Kidney (tissue), 14 donors: Measurements from ENCODE around the gene HOXA13. TPM values are rescaled to one million over a fixed set of nuclear protein-coding genes. Genes with fewer than 3 reads are reported as not detected.

Experiments
- DNase-seq, 5 donors: peaks; one replicate each; pipeline ENCODE4 v3.0.0-alpha.2; 2013 to 2020
- FAIRE-seq: peaks from 2 replicates; lab custom pipeline; 2012; peaks lifted over from hg19 to GRCh38; lab: Jason Lieb, UNC
- H3K27ac ChIP-seq, 2 donors: one replicate each; pipeline ENCODE4 v1.7.0; 2013; ENCODE audit warnings: low read depth in 2 of 2, low read length in 2 of 2, inconsistent platforms in 1 of 2
- H3K27me3 ChIP-seq: one replicate; pipeline ENCODE4 v1.7.1; 2013; ENCODE audit warnings: low read length, inconsistent platforms; ENCODE audit not compliant: control insufficient read depth, insufficient read depth
- H3K36me3 ChIP-seq, 3 donors: one replicate each; pipeline versions ENCODE4 v1.7.0 to v1.7.1; 2013; ENCODE audit warnings: low read length in 3 of 3, control low read depth in 1 of 3, inconsistent platforms in 1 of 3; ENCODE audit not compliant: insufficient read depth in 3 of 3, control insufficient read depth in 2 of 3
- H3K4me1 ChIP-seq, 3 donors: one replicate each; pipeline versions ENCODE4 v1.7.0 to v1.7.1; 2013; ENCODE audit warnings: low read length in 3 of 3, inconsistent platforms in 1 of 3, low read depth in 1 of 3; ENCODE audit not compliant: control insufficient read depth in 2 of 3, insufficient read depth in 2 of 3
- H3K4me3 ChIP-seq, 3 donors: one replicate each; pipeline versions ENCODE4 v1.7.0 to v1.8.1; 2013; ENCODE audit warnings: low read length in 3 of 3, control low read depth in 1 of 3, inconsistent platforms in 1 of 3
- H3K9ac ChIP-seq, 3 donors: one replicate each; pipeline versions ENCODE4 v1.7.0 to v1.7.1; 2013; ENCODE audit warnings: low read length in 3 of 3, control low read depth in 1 of 3, inconsistent platforms in 1 of 3
- H3K9me3 ChIP-seq, 3 donors: one replicate each; pipeline versions ENCODE4 v1.7.0 to v1.7.1; 2013; ENCODE audit warnings: low read length in 3 of 3, control low read depth in 1 of 3, inconsistent platforms in 1 of 3; ENCODE audit not compliant: control insufficient read depth in 2 of 3, insufficient read depth in 1 of 3
- intact Hi-C: fragments of 100-400 bp; cut with DNase I; formaldehyde crosslinking; loops from one replicate; pipeline ENCODE4 v1.11.1; 2022
- microRNA-seq: library from miRNA; unstranded; fragments of <30 nt; microRNA quantifications from one replicate; pipeline ENCODE4 v1.2.0, GENCODE V29; 2020
- polyA plus RNA-seq: library from polyadenylated mRNA; stranded (reverse); fragments of 350-450 nt; fragmentation: Illumina TruSeq; extraction: RNeasy Lipid Tissue Mini Kit (QIAGEN cat#74804); gene quantifications from one replicate; pipeline ENCODE4 v1.2.3, GENCODE V29; 2014; ENCODE audit warnings: low read depth, low replicate concordance; ENCODE audit not compliant: insufficient read depth
- total RNA-seq: library from RNA; stranded (reverse); fragmentation: NEBNext Ultra II Directional; extraction: Animal tissue kit (Norgen Biotek cat#: 25700); gene quantifications from one replicate; pipeline ENCODE4 v1.2.1, GENCODE V29; 2021
- TF ChIP-seq, protein P1 (sequence below): IDR thresholded peaks from 3 replicates; pipeline ENCODE4 v1.5.1; 2012; ENCODE audit warnings: mild to moderate bottlenecking, moderate library complexity, borderline replicate concordance; ENCODE audit not compliant: insufficient read depth; ENCODE audit errors: extremely low read depth
- donor health status: control.
- donor health status: control.
- donor health status: control.
- donor health status: control.
- donor health status: control.
- donor health status: DM: yes; HTN: yes; CAD: no.
- donor health status: Normal renal cell carcinoma (clear cell type).

Gene HOXA13
- total and polyA plus RNA-seq, 2 donors from 2014 or later = 0.17 to 0.44 TPM

DNA sequence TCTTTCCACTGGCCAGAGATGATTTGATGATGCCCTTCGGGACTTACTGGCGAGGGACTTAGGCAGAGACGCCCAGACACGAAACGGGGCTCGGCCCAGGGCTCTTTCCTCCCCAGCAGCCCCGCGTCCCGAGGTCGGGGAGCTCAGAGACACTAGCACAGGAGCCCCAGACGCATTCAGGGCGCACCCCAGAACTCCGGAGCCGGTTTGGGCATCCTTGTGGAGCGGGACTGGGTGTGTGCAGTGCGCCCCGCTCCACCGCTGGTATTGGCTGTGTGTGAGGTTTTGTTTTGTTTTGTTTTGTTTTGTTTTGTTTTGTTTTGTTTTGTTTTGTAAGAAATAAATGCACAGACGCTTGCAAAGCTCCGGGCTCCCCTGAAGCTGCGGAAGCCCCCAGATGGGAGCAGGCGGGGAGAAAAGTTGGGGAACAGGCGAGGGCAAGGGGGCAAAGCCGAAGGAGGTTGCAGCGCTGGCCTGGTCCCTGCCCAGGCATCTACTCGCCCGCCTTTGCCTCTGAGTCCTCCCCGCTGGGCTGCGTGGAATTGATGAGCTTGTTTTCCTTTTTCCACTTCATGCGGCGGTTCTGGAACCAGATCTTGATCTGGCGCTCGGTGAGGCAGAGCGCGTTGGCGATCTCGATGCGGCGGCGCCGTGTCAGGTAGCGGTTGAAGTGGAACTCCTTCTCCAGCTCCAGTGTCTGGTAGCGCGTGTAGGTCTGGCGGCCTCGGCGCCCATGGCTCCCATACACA lies 54.6 kb downstream of the HOXA13 start:
- Histone ChIP-seq H3K9ac (peak overlapping the region; percentile 5 to 73 (median 48)), H3K36me3 (peaks cover 2 to 12% (median 7%) of the 10 kb centered on the region in 3 donors), H3K4me1 (peaks cover 0 to 14% (median 10%) of the 10 kb centered on the region in 3 donors), H3K27me3 (no peaks in the 10 kb centered on the region), H3K4me3 (peak overlapping the region in 1 of 3 donors; percentile 83), H3K9me3 (no peaks in the 10 kb centered on the region), H3K27ac (peak overlapping the region; percentile 97 to 98)
- DNase-seq = peak in 3 of 5 donors; percentile 48 to 76 (median 64)
- intact Hi-C loops = no loop called here
- FAIRE-seq = no peak
- TF ChIP-seq, protein P1, sequence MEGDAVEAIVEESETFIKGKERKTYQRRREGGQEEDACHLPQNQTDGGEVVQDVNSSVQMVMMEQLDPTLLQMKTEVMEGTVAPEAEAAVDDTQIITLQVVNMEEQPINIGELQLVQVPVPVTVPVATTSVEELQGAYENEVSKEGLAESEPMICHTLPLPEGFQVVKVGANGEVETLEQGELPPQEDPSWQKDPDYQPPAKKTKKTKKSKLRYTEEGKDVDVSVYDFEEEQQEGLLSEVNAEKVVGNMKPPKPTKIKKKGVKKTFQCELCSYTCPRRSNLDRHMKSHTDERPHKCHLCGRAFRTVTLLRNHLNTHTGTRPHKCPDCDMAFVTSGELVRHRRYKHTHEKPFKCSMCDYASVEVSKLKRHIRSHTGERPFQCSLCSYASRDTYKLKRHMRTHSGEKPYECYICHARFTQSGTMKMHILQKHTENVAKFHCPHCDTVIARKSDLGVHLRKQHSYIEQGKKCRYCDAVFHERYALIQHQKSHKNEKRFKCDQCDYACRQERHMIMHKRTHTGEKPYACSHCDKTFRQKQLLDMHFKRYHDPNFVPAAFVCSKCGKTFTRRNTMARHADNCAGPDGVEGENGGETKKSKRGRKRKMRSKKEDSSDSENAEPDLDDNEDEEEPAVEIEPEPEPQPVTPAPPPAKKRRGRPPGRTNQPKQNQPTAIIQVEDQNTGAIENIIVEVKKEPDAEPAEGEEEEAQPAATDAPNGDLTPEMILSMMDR = no peak

DNA sequence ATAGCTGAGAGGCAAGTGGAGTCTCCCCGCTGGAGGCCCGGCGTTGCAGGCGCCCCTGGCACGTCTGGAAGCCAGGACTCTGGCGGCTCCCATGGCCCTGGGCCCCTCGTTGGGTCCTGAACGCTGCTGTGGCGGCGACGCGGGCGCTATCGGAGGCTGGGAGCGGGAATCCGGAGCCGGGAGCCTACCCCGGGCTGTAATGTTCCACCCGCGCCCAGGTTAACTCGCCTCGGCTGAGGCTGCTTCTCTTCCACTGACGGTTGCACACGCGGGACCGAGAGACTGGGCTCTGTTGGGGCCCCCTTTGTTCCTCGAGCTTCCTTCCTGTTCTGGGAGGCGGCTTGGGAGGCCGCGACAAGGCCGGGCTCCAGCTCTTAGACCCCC lies 55.1 kb downstream of the HOXA13 start:
- Histone ChIP-seq H3K27ac (peak overlapping the region; percentile 97), H3K4me3 (peak overlapping the region in 1 of 3 donors; percentile 83), H3K4me1 (peaks cover 0 to 14% (median 10%) of the 10 kb centered on the region in 3 donors), H3K27me3 (no peaks in the 10 kb centered on the region), H3K9ac (peak overlapping the region in 2 of 3 donors; percentile 48 to 97), H3K36me3 (peaks cover 2 to 12% (median 7%) of the 10 kb centered on the region in 3 donors), H3K9me3 (no peaks in the 10 kb centered on the region)
- FAIRE-seq (no peak), DNase-seq (peak in 3 of 5 donors; percentile 26 to 73 (median 64))
- TF ChIP-seq, protein P1 = no peak
- intact Hi-C loops = no loop called here

Small RNA genes within 50 kb of the gene (microRNA-seq; reads per million reads assigned to microRNA genes)
- gene MIR196B = 2,648 reads per million, percentile 86 among the genes with 10 or more reads in this experiment

Other genes with a start within 250 kb of the HOXA13 start
- gene HOXA1, start 104.1 kb downstream of the HOXA13 start, total RNA-seq = 2.4 TPM
- 1.1 TPM for gene HOXA1, start 104.1 kb downstream of the HOXA13 start, polyA plus RNA-seq
- gene HOXA2, start 97.4 kb downstream of the HOXA13 start, total RNA-seq = 2.9 TPM
- 1.3 TPM for gene HOXA2, start 97.4 kb downstream of the HOXA13 start, polyA plus RNA-seq
- 11.2 TPM for gene HOXA4, start 69.3 kb downstream of the HOXA13 start, total RNA-seq
- 13.0 TPM for gene HOXA4, start 69.3 kb downstream of the HOXA13 start, polyA plus RNA-seq
- 38.0 TPM for gene HOXA5, start 56.4 kb downstream of the HOXA13 start, total RNA-seq
- gene HOXA5, start 56.4 kb downstream of the HOXA13 start, polyA plus RNA-seq = 19.4 TPM
- gene HOXA6, start 52.3 kb downstream of the HOXA13 start, total RNA-seq = 22.0 TPM
- 1.1 TPM for gene HOXA6, start 52.3 kb downstream of the HOXA13 start, polyA plus RNA-seq
- 21.2 TPM for gene HOXA3, start 47.5 kb downstream of the HOXA13 start, total RNA-seq
- 6.3 TPM for gene HOXA3, start 47.5 kb downstream of the HOXA13 start, polyA plus RNA-seq
- 31.3 TPM for gene HOXA7, start 43.4 kb downstream of the HOXA13 start, total RNA-seq
- gene HOXA7, start 43.4 kb downstream of the HOXA13 start, polyA plus RNA-seq = 23.8 TPM
- gene HOXA9, start 34.6 kb downstream of the HOXA13 start, total RNA-seq = 36.8 TPM
- gene HOXA9, start 34.6 kb downstream of the HOXA13 start, polyA plus RNA-seq = 36.7 TPM
- 16.3 TPM for gene HOXA10, start 25.8 kb downstream of the HOXA13 start, total RNA-seq
- 17.9 TPM for gene HOXA10, start 25.8 kb downstream of the HOXA13 start, polyA plus RNA-seq
- gene HOXA11, start 14.9 kb downstream of the HOXA13 start, total RNA-seq = 5.2 TPM
- 5.5 TPM for gene HOXA11, start 14.9 kb downstream of the HOXA13 start, polyA plus RNA-seq
- not detected for gene EVX1, start 42.7 kb upstream of the HOXA13 start, total RNA-seq
- gene EVX1, start 42.7 kb upstream of the HOXA13 start, polyA plus RNA-seq = 0.62 TPM